Activated naive CD8-positive, alpha-beta T cell treated with anti-CD3 and anti-CD28 coated beads, Interleukin-2, amount 50 U/mL, for 24 hours (primary cell): ENCODE results near the gene FAXC.

Source experiments
- ATAC-seq: fragments of 150-1000 bp; cut with Tn5 transposase; one replicate; pipeline ENCODE4 v1.10.0; 2021
- DNase-seq: peaks from one replicate; pipeline ENCODE4 v3.0.0; 2021
- H3K27ac Mint-ChIP-seq: one replicate; pipeline ENCODE4 v1.8.0; 2021; ENCODE audit warnings: mild to moderate bottlenecking, mixed read lengths
- H3K27me3 Mint-ChIP-seq: one replicate; pipeline ENCODE4 v1.8.0; 2021; ENCODE audit warnings: mixed read lengths
- H3K36me3 Mint-ChIP-seq: one replicate; pipeline ENCODE4 v1.8.0; 2021; ENCODE audit warnings: low read depth, mixed read lengths
- H3K4me1 Mint-ChIP-seq: one replicate; pipeline ENCODE4 v1.8.0; 2021; ENCODE audit warnings: mixed read lengths
- H3K4me3 Mint-ChIP-seq: one replicate; pipeline ENCODE4 v1.8.0; 2021; ENCODE audit warnings: mild to moderate bottlenecking, moderate library complexity, mixed read lengths
- H3K9me3 Mint-ChIP-seq: one replicate; pipeline ENCODE4 v1.8.0; 2021; ENCODE audit warnings: mixed read lengths

The FAXC gene

DNA sequence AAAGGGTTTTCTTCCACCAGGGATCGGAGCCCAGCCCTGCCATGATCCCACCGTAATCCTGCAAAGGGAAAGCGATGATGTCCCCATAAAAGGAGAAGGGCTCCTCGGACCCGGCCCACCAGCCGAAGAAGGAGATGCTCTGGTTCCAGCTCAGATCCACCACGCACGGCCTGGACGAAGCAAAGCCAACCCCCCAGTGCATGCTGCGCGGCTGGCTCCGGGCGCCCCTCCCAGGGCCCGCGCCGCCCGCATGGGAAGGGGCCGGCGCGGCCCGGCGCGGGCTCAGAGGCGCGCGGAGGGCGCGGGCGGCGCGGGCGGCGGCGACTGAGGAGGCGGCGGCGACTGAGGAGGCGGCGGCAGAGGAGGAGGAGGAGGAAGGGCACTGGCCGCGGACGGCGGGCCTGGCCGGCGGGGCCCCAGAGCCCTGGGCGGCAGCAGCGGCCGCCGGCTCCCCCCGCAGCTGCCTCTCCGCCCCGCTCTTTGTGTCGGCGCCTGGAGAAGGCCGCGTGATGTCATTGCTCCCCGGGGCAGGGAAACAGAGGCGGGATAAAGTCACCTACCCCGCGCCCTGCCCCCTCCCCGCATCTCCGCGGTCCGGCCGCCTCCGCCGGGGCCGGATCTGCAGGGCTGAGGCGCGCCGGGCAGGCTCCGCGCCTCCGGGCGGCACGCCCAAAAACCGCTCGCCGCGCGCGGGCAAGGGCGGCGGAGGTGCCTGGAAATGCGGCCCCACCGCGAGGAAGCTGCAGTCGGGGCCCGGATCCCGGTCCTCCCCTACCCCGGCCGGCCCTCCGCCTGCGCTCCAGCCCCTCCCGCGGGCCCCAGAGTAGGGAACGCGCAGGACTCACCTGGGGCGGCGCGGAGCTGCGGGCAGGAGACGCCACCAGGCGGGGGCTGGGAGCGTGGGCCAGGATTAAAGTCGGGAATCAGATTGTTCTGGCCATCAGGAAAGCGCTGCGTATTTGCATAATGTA is at the start of gene FAXC:
Gene FAXC, minus strand, starts transcription at position 504 of the 971 bp plus-strand sequence. Its CDS starts 302 bp downstream, at position 202.
- Mint-ChIP-seq H3K9me3 (no peaks in the 10 kb centered on the region), H3K4me3 (peak within 1 kb of the TSS; percentile 36), H3K27me3 (peaks cover 73% of the 10 kb centered on the region), H3K36me3 (no peaks in the 10 kb centered on the region), H3K27ac (no peak within 1 kb of the TSS), H3K4me1 (peaks cover 4% of the 10 kb centered on the region)
- DNase-seq = peak; percentile 12
- peak; percentile 44 for ATAC-seq

DNA sequence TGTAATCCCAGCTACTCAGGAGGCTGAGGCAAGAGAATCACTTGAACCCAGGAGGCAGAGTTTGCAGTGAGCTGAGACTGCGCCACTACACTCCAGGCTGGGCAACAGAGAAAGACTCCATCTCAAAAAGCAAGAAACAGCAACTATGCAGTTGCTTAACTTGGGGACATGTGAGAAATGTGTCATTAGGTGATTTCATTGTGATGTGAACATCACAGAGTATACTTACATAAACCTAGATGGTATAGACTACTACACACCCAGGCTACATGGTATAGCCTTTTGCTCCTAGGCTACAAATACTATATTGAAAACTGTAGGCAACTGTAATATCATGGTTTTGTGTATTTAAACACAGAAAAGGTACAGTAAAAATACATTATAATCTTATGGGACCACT is 47.8 kb upstream of the FAXC start:
- no peak for DNase-seq
- Mint-ChIP-seq H3K27ac (no peak overlapping the region), H3K4me3 (no peak overlapping the region), H3K27me3 (no peaks in the 10 kb centered on the region), H3K4me1 (peaks cover 14% of the 10 kb centered on the region), H3K9me3 (no peaks in the 10 kb centered on the region), H3K36me3 (peaks cover 27% of the 10 kb centered on the region)
- ATAC-seq = no peak

DNA sequence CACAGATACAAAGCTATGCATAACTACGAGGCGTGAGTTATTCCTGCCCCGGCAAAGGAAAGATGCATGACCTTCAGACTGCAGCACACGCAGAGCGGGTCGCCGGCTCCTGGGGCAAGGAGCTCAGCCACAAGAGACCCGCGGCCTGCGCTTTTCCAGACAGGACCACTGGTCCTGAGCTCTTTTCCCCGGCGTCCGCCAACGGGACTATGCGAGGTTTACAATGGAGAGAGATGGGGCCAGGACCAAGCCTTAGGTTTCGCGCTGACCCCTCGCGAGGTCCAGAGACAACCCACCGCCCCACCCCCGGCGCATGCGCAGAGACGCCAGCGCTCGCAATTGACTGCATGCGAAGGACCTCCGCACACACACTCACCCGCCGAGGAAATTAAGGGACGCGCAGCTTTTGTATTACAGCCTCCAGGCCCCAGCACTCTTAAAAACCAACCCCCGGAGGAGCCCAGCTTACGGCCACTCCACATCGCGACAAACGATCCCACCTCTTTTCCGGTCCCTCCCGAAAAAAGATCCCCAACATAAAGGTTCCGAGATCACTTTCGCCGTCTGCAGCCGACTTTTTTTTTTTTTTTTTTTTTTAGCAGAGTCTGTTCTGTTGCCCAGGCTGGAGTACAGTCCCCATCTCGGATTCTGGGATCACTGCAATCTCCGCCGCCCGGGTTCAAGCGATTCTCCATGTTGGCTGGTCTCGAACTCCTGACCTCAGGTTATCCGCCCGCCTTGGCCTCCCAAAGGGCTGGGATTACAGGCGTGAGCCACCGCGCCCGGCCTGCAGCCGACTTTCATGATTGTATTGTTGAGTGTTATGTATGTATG is 44.4 kb upstream of the FAXC start, which contains the start of gene COQ3:
Gene COQ3, minus strand, starts transcription at position 498 of the 834 bp plus-strand sequence. Its CDS starts 16 bp downstream, at position 482.
- peak within 1 kb of the TSS; percentile 93 for H3K4me3 Mint-ChIP-seq
- H3K27me3 Mint-ChIP-seq = no peaks in the 10 kb centered on the region
- ATAC-seq (peak; percentile 71), DNase-seq (peak; percentile 76)
- peaks cover 16% of the 10 kb centered on the region for H3K4me1 Mint-ChIP-seq
- H3K36me3 Mint-ChIP-seq = peaks cover 5% of the 10 kb centered on the region
- peak within 1 kb of the TSS; percentile 94 for H3K27ac Mint-ChIP-seq
- no peaks in the 10 kb centered on the region for H3K9me3 Mint-ChIP-seq

DNA sequence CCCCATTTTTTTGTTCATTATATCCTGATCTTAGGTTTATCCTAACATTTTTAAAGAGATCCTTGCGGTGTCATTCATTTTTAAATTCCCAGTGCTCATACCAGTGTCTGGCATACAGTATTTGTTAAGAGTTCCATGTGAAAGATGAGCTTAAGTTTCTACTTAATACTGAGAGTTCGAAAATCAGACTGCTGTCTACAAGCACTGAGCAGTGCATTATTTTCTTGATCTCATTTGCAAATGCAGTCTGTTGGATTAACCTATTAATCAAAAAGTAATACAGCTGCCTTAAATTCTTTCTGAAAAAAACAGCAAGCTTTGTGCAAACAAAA is 43.9 kb upstream of the FAXC start:
- Mint-ChIP-seq H3K4me3 (peak overlapping the region; percentile 93), H3K9me3 (no peaks in the 10 kb centered on the region), H3K27ac (peak overlapping the region; percentile 94), H3K4me1 (peaks cover 16% of the 10 kb centered on the region), H3K36me3 (peaks cover 4% of the 10 kb centered on the region), H3K27me3 (no peaks in the 10 kb centered on the region)
- ATAC-seq (peak; percentile 11), DNase-seq (no peak)

DNA sequence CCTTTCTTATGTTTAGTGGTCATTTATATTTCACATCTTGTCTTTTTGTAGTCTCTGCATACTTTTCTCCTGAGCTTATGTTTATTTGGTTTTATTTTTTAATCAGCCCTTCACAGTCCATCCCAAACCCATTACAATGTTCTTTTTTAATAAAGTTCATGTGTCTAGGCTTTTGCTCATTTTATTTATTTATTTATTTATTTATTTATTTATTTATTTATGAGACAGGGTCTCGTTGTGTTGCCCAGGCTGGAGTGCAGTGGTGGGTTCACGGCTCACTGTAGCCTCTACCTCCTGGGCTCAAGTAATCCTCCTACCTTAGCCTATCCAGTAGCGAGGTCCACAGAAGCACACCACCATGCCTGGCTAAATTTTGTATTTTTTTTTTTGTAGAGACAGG is 41.4 kb upstream of the FAXC start:
- ATAC-seq (no peak), DNase-seq (no peak)
- H3K4me1 Mint-ChIP-seq = peaks cover 16% of the 10 kb centered on the region
- no peaks in the 10 kb centered on the region for H3K9me3 Mint-ChIP-seq
- no peaks in the 10 kb centered on the region for H3K27me3 Mint-ChIP-seq
- H3K4me3 Mint-ChIP-seq = no peak overlapping the region
- no peaks in the 10 kb centered on the region for H3K36me3 Mint-ChIP-seq
- no peak overlapping the region for H3K27ac Mint-ChIP-seq

DNA sequence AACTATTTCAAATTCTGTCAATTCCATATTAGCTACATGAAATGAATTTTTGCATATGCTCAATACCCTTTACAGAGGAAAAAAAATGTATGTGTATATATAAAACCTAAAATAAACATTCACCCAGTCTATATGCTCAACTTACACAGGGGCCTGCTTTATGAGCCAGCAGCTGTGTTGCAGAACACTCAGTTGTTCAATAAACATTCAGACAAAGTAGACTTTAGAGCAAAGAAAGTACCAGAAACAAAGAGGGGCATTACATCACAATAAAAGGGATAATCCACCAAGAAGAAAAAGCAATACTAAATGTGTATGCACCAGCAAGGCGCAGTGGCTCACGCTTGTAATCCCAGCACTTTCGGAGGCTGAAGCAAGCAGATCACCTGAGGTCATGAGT is 35.0 kb upstream of the FAXC start:
- Mint-ChIP-seq H3K27ac (no peak overlapping the region), H3K4me1 (no peaks in the 10 kb centered on the region), H3K9me3 (no peaks in the 10 kb centered on the region), H3K4me3 (no peak overlapping the region), H3K27me3 (no peaks in the 10 kb centered on the region), H3K36me3 (no peaks in the 10 kb centered on the region)
- no peak for DNase-seq
- ATAC-seq = no peak

DNA sequence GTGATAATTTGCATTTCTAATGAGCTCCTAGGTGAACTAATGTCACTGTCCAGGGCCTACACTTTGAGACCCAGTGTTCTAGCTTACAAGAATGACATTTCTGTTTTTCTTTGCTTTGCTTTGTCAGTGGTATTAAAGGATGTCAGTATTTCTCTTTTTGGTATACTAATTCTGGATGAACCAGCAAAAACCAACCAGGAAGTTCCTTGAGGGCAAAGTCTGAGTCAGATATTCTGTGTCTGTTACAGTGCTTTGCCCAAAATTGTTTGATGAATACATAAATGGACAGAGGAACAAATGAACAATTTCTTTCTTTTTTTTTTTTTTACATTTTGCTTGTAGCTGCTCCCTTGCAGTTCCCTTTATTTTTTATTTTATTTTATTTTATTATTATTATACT is 29.2 kb upstream of the FAXC start:
- no peak overlapping the region for H3K27ac Mint-ChIP-seq
- H3K4me3 Mint-ChIP-seq = no peak overlapping the region
- no peak for DNase-seq
- peaks cover 2% of the 10 kb centered on the region for H3K4me1 Mint-ChIP-seq
- H3K9me3 Mint-ChIP-seq = no peaks in the 10 kb centered on the region
- ATAC-seq = no peak
- no peaks in the 10 kb centered on the region for H3K36me3 Mint-ChIP-seq
- no peaks in the 10 kb centered on the region for H3K27me3 Mint-ChIP-seq

DNA sequence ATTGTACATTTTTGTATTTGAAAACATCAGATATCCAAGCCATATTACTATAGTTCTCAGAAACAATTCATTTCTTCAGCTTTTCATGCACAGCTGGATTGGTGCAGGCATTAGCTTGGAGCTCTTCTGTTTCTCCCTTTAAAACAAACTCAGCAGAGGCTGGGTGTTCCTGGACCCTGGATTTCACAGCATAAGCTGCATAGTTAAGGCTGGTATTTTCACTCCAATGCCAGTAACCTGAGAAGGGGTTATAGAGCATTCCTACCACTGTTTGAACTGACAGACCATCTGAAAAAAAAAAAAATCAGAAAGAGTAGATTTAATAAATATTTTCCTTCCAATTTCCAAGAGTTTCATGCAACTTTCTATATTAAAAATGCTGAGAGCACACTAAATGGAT is 20.1 kb upstream of the FAXC start:
- Mint-ChIP-seq H3K36me3 (no peaks in the 10 kb centered on the region), H3K27ac (no peak overlapping the region)

DNA sequence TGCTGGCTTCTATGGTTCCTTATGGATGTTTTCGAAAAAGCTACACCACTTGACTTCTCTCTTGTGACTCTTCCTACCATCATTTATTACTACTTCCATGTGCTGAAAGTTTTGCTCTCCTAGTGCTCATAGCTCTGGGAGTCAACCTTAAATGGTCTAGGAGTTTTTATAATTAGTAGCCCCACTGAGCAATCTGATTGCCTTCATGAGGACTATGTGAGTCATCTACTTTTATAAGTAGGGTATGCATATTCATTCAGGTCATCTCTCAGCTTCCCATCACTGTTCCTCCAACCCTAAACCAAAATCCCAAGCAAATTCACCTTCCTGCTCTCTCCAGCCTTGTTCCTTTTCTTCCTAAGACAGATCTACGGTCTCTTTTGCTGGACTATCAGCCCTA is 17.4 kb upstream of the FAXC start:
- peaks cover 4% of the 10 kb centered on the region for H3K27me3 Mint-ChIP-seq
- H3K27ac Mint-ChIP-seq = no peak overlapping the region
- no peaks in the 10 kb centered on the region for H3K9me3 Mint-ChIP-seq
- H3K4me3 Mint-ChIP-seq = no peak overlapping the region
- no peaks in the 10 kb centered on the region for H3K36me3 Mint-ChIP-seq
- ATAC-seq (no peak), DNase-seq (no peak)
- H3K4me1 Mint-ChIP-seq = peaks cover 16% of the 10 kb centered on the region

More for the DNA sequence above, 20.1 kb upstream of the FAXC start:
- Mint-ChIP-seq H3K9me3 (no peaks in the 10 kb centered on the region), H3K4me3 (no peak overlapping the region), H3K27me3 (no peaks in the 10 kb centered on the region), H3K4me1 (no peaks in the 10 kb centered on the region)
- ATAC-seq (no peak), DNase-seq (no peak)

DNA sequence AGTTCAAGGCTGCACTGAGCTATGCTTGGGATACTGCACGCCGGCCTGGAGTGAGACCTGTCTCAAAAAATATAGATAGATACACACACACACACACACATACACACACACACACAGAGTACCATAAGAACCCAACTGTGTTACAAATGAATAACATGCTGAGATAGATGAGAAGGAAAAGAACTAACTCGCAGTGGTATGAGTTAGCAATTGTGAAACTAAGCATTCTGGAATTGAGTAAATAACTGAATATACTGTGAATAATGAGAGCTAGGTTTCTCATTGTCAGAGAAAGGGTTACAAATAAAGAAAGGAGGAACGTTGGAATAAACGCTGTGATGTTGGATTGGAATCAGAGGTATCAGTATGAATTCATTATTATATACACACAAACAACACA is 14.6 kb upstream of the FAXC start:
- Mint-ChIP-seq H3K27ac (no peak overlapping the region), H3K27me3 (peaks cover 24% of the 10 kb centered on the region), H3K4me1 (peaks cover 19% of the 10 kb centered on the region), H3K9me3 (no peaks in the 10 kb centered on the region), H3K36me3 (no peaks in the 10 kb centered on the region), H3K4me3 (no peak overlapping the region)
- DNase-seq (no peak), ATAC-seq (no peak)

DNA sequence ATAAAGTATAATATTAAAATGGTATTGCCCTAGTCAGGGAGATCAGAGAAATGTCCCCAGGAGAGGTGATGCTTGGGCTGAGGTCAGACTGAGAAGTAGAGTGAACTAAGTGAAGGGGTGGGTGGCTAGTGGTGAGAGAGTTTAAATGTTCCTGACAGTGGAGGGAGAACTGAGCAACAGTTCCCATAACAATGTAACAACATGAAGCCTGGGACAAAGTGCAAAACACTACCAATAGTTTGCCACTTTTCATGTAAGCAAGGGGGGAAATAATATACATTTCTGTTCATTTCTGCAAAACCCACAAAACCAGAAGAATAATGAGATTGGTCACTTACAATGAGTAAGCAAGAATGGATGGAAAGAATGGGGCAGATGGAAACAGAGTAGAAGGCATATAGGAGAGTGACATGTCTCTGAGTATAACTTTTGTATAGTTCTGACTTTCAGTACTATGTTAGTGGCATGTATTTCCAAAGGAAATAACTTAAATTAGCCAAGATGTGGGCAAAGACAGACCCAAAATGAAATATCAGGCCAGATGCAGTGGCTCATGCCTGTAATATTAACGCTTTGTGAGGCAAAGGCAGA is 13.3 kb upstream of the FAXC start:
- no peak overlapping the region for H3K4me3 Mint-ChIP-seq
- peaks cover 19% of the 10 kb centered on the region for H3K4me1 Mint-ChIP-seq
- H3K27me3 Mint-ChIP-seq = peaks cover 24% of the 10 kb centered on the region
- ATAC-seq = peak; percentile 90
- H3K36me3 Mint-ChIP-seq = no peaks in the 10 kb centered on the region
- DNase-seq = no peak
- no peaks in the 10 kb centered on the region for H3K9me3 Mint-ChIP-seq
- H3K27ac Mint-ChIP-seq = peak overlapping the region; percentile 75

DNA sequence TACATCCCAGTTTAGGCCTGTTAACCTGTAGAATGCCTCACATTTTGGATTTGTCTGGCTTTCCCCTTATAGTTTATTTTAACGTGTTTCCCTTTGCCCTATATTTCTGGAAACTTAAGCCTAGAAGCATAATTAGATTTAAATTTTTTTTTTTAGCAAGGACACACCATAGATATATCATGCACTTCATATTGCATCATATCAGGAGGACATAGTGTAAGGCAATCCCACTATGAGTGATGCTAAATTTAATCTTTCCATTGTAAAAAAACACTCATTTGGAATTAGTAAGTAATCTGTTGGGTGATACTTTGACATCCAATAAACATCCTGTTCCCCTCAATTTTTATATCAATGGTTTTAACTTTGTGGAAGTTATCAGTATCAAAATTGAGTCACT is 10.3 kb upstream of the FAXC start:
- H3K4me3 Mint-ChIP-seq = no peak overlapping the region
- no peak for ATAC-seq
- H3K27me3 Mint-ChIP-seq = peaks cover 42% of the 10 kb centered on the region
- no peaks in the 10 kb centered on the region for H3K9me3 Mint-ChIP-seq
- no peaks in the 10 kb centered on the region for H3K36me3 Mint-ChIP-seq
- peaks cover 19% of the 10 kb centered on the region for H3K4me1 Mint-ChIP-seq
- H3K27ac Mint-ChIP-seq = no peak overlapping the region
- DNase-seq = no peak

DNA sequence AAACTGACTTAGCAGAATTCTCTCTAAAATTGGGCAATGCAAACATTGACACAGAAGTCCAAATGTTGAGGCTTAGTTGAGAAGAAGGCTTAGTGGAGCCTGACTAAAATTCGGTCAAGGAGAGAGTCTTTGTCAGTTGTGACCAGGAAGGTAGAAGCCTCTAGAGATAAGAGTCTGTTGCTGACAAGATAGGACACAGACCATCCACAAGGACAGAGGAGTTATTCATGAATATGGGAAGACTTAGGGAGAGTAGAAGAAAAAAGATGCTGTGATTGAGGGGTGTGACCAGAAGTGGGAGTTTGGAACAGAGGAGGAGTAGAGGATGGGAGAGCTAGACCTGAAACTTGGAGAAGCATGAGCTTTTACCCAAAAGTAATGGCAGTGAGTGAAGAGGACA is 7.2 kb upstream of the FAXC start:
- ATAC-seq (no peak), DNase-seq (no peak)
- H3K27ac Mint-ChIP-seq = no peak overlapping the region
- peaks cover 1% of the 10 kb centered on the region for H3K4me1 Mint-ChIP-seq
- no peak overlapping the region for H3K4me3 Mint-ChIP-seq
- no peaks in the 10 kb centered on the region for H3K9me3 Mint-ChIP-seq
- H3K27me3 Mint-ChIP-seq = peaks cover 58% of the 10 kb centered on the region
- H3K36me3 Mint-ChIP-seq = no peaks in the 10 kb centered on the region

DNA sequence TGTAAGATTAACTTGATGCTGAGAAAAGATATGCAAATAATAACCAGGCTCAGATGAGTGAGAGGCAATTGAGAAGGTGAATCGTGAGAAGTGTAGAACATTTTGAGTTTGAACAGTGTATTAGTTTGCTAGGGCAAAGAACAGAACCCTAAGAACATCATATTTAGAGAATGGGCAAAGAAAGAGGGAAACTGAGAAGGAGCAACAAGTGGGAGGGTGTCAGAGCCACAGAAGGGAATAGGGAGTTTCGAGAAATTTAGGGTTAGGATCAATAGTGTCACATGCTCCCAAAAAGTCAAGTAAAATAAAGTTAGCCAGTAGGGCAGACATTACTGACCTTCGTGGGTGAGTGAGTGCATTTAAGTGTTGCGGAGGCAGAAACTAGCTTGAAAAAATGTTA is 5.5 kb upstream of the FAXC start:
- DNase-seq (no peak), ATAC-seq (no peak)
- Mint-ChIP-seq H3K4me1 (peaks cover 3% of the 10 kb centered on the region), H3K36me3 (no peaks in the 10 kb centered on the region), H3K27me3 (peaks cover 63% of the 10 kb centered on the region), H3K4me3 (no peak overlapping the region), H3K9me3 (no peaks in the 10 kb centered on the region), H3K27ac (no peak overlapping the region)
